Measurements from ENCODE around the gene HFM1.
A peak's percentile ranks its signal among the peaks of the same experiment; 100 is the strongest.
"Not testable (repeated sequence)": the region's sequence is repeated elsewhere in the genome, so short reads cannot be mapped to it uniquely, and the experiment has no call there.

HFM1 gene, protein sequence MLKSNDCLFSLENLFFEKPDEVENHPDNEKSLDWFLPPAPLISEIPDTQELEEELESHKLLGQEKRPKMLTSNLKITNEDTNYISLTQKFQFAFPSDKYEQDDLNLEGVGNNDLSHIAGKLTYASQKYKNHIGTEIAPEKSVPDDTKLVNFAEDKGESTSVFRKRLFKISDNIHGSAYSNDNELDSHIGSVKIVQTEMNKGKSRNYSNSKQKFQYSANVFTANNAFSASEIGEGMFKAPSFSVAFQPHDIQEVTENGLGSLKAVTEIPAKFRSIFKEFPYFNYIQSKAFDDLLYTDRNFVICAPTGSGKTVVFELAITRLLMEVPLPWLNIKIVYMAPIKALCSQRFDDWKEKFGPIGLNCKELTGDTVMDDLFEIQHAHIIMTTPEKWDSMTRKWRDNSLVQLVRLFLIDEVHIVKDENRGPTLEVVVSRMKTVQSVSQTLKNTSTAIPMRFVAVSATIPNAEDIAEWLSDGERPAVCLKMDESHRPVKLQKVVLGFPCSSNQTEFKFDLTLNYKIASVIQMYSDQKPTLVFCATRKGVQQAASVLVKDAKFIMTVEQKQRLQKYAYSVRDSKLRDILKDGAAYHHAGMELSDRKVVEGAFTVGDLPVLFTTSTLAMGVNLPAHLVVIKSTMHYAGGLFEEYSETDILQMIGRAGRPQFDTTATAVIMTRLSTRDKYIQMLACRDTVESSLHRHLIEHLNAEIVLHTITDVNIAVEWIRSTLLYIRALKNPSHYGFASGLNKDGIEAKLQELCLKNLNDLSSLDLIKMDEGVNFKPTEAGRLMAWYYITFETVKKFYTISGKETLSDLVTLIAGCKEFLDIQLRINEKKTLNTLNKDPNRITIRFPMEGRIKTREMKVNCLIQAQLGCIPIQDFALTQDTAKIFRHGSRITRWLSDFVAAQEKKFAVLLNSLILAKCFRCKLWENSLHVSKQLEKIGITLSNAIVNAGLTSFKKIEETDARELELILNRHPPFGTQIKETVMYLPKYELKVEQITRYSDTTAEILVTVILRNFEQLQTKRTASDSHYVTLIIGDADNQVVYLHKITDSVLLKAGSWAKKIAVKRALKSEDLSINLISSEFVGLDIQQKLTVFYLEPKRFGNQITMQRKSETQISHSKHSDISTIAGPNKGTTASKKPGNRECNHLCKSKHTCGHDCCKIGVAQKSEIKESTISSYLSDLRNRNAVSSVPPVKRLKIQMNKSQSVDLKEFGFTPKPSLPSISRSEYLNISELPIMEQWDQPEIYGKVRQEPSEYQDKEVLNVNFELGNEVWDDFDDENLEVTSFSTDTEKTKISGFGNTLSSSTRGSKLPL (N-terminal part only)

DNA sequence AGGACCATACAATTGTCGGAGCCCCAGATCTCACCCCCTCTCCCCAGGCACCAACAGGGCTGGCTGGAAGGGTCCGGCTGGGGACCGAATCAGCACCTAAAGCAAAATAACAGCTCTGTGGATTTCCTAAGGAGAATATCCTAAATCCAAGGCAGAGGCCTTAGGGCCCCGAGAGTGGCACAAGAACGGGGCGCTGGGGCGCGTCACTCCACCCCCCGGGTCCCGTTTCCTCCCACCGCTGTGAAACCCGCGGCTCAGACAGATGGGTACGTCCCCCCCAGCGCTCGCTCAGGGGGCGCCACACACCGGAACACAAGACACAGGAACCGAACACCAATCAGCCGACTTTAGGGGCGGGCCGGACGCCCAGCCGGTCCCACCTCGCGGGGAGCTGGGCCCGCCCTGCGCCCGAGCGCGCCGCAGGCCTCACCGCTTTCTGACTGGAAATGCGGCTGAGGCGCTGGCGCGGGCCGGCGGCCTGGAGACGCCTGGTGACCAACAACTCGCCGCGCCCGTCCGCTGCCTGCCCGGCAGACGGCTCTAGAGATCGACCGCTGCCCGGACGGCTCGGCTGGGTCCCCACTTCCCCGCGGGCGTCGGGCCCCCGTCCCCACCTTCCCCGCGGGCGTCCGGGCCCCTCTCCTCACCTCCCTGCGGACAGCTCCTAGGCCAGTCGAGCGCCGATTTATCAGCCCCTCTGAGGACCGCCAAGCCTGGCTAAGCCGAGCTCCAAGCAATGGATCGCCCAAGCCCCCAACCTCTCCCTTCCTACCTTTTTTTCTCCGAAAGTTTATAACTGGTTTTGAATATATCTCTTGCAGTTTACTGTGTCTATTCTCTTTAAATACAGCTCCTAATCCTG is at the start of gene HFM1:
Gene HFM1, minus strand, starts transcription at position 687 of the 862 bp plus-strand sequence. CDS start 3,755 bp downstream, outside the sequence.
- peak within 1 kb of the TSS; percentile 68 for H3K4me3 ChIP-seq (ENCODE audit: low read depth, low read length)
- TF ChIP-seq, protein P1, sequence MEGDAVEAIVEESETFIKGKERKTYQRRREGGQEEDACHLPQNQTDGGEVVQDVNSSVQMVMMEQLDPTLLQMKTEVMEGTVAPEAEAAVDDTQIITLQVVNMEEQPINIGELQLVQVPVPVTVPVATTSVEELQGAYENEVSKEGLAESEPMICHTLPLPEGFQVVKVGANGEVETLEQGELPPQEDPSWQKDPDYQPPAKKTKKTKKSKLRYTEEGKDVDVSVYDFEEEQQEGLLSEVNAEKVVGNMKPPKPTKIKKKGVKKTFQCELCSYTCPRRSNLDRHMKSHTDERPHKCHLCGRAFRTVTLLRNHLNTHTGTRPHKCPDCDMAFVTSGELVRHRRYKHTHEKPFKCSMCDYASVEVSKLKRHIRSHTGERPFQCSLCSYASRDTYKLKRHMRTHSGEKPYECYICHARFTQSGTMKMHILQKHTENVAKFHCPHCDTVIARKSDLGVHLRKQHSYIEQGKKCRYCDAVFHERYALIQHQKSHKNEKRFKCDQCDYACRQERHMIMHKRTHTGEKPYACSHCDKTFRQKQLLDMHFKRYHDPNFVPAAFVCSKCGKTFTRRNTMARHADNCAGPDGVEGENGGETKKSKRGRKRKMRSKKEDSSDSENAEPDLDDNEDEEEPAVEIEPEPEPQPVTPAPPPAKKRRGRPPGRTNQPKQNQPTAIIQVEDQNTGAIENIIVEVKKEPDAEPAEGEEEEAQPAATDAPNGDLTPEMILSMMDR (conservative IDR thresholded peaks at IDR 0.05; ENCODE audit: low read depth, low read length): peak; percentile 13
- DNase-seq (ENCODE audit: low read depth): peak; percentile 69

DNA sequence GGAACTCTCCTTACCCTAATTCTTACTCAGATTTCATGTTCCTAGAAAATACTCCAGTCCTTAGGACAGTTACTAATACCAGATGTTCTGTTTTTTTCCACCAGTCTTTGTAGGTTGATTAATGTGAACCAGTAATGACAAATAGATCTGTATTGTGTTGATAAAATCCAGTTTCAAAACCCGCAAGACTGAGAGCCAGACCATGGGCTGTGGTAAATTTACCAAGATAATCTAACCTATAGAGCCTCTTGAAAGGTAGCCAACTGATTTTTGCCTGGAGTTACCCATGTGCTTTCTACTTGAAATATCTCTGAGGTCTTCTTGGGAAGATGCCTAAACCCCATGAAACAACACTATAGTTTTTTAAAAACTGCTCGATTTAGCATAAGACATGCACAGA is 49.5 kb upstream of the HFM1 start:
- H3K4me3 ChIP-seq (ENCODE audit: low read depth, low read length): no peak overlapping the region
- no peak for DNase-seq (ENCODE audit: low read depth)
- TF ChIP-seq, protein P1 (conservative IDR thresholded peaks at IDR 0.05; ENCODE audit: low read depth, low read length): no peak

DNA sequence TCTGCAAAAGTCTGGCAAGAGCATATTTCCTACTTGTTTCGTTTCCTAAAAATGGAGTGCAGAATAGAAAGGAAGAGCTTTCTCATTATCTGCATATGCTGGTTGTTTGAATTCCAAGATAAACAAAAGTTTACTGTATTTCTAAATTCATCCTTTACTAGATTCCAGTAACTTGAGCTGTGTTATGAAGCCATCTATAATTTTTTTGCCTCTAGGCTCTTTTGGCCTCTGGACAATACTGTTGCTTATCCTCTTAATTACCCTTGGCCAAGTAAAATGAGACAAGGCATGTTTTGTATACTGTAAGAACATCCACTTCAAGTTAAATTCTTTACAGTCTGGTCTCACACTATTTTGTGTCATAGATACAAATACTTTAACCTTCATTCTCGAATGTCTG is 45.6 kb upstream of the HFM1 start:
- no peak overlapping the region for H3K4me3 ChIP-seq (ENCODE audit: low read depth, low read length)
- peak; percentile 16 for DNase-seq (ENCODE audit: low read depth)
- TF ChIP-seq, protein P1 (conservative IDR thresholded peaks at IDR 0.05; ENCODE audit: low read depth, low read length): no peak

DNA sequence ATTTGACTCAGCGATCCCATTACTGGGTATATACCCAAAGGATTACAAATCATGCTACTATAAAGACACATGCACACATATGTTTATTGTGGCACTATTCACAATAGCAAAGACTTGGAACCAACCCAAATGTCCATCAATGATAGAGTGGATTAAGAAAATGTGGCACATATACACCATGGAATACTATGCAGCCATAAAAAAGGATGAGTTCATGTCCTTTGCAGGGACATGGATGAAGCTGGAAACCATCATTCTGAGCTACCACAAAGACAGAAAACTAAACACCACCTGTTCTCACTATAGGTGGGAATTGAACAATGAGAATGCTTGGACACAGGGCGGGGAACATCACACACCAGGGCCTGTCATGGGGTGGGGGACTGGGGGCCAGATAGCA is 43.1 kb upstream of the HFM1 start:
- not testable (repeated sequence) for DNase-seq (ENCODE audit: low read depth); H3K4me3 ChIP-seq (ENCODE audit: low read depth, low read length)

DNA sequence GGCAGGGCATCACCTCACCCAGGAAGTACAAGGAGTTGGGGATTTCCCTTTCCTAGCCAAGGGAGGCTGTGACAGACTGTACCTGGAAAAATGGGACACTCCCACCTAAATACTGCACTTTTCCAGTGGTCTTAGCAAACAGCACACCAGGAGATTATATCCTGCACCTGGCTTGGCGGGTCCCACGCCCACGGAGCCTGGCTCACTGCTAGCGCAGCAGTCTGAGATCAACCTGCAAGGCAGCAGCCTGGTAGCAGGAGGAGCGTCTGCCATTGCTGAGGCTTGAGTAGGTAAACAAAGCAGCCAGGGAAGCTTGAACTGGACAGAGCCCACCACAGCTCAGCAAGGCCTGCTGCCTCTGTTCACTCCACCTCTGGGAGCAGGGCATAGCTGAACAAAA is 37.3 kb upstream of the HFM1 start:
- not testable (repeated sequence) for DNase-seq (ENCODE audit: low read depth); H3K4me3 ChIP-seq (ENCODE audit: low read depth, low read length)

DNA sequence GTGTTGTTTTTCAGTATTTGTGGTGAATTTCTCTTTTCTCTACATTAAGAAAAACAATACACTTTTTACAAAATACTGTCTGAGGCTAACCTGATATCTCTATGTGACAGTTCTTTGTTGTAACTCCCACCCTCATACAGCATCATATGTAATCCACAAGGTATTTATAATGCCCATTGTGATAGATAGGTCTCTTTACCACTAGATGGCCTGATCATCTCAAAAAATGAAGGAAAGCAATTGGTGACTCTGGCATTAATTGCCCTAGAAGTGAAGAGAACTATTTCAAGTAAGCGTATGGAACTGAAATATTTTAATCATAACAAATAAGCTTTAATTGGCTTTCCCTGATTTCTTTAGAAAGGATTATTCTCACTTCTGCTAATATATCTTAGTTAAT is 36.2 kb upstream of the HFM1 start:
- H3K4me3 ChIP-seq (ENCODE audit: low read depth, low read length): no peak overlapping the region
- TF ChIP-seq, protein P1 (conservative IDR thresholded peaks at IDR 0.05; ENCODE audit: low read depth, low read length): peak; percentile 48
- peak; percentile 44 for DNase-seq (ENCODE audit: low read depth)

DNA sequence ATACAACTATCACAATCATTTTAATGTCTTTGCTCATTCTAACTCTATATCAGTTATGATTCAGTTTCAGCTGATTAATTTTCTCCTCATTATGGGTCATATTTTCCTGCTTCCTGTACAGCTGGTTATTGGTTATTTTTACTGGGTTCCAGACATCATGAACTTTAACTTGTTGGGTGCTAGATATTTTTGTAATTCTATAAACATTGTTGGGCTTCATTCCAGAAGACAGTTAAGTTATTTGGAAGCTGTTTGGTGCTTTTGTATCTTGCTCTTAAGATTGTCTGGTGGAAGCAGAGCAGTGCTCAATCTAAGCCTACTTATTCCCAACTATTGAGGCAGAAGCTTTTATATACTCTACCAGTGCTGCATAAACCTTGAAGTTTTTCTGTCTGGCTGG is 34.4 kb upstream of the HFM1 start:
- no peak overlapping the region for H3K4me3 ChIP-seq (ENCODE audit: low read depth, low read length)
- TF ChIP-seq, protein P1 (conservative IDR thresholded peaks at IDR 0.05; ENCODE audit: low read depth, low read length): no peak
- DNase-seq (ENCODE audit: low read depth): no peak

All from choroid plexus epithelial cell (primary cell).